SK-N-SH (cell line): Measurements from ENCODE around the gene ZNF776. TPM values are rescaled to one million over a fixed set of nuclear protein-coding genes. Genes with fewer than 3 reads are reported as not detected.

Experiments used
- CTCF ChIA-PET: fragments of 300-600, 350-600 bp; formaldehyde crosslinking; extraction: SDS; loops from one replicate; lab custom pipeline; 2021; lab: Yijun Ruan, JAX
- POLR2A ChIA-PET: fragments of 350-600 bp; sonication (Branson Sonifier 250); formaldehyde crosslinking; extraction: SDS; loops from one replicate; lab custom pipeline; 2020; ENCODE audit warnings: antibody characterized with exemption, inconsistent platforms; lab: Yijun Ruan, JAX
- DNase-seq: peaks from one replicate; pipeline ENCODE4 v3.0.0; 2012
- H2AFZ ChIP-seq: fragments of 200-600 bp; sonication (generic); 2 replicates; pipeline ENCODE4 v1.8.1; 2016; ENCODE audit warnings: antibody characterized with exemption, mild to moderate bottlenecking, low read depth
- H3F3A ChIP-seq: fragments of 200-600 bp; sonication (generic); replicated peaks from 2 replicates; pipeline ENCODE3; 2016; ENCODE audit warnings: antibody characterized with exemption, mild to moderate bottlenecking; ENCODE audit not compliant: insufficient read depth
- H3K27ac ChIP-seq, 2 experiments: fragments of 200-500 bp in 1 of 2; fragments of 200-600 bp in 1 of 2; sonication (Bioruptor generic) in 1 of 2; sonication (generic), shearing (Covaris generic) in 1 of 2; 2 replicates each; pipeline versions ENCODE4 v1.5.1 to v1.6.1; 2014 to 2016; ENCODE audit warnings: low read depth in 2 of 2, inconsistent platforms in 1 of 2, low read length in 1 of 2, mild to moderate bottlenecking in 1 of 2, mixed read lengths in 1 of 2
- H3K27me3 ChIP-seq: fragments of 200-600 bp; sonication (generic), shearing (Covaris generic); 2 replicates; pipeline ENCODE4 v1.6.1; 2016; ENCODE audit warnings: mixed run types; ENCODE audit not compliant: insufficient read depth
- H3K36me3 ChIP-seq, 2 experiments: fragments of 200-500 bp in 1 of 2; fragments of 200-600 bp in 1 of 2; sonication (Bioruptor generic) in 1 of 2; sonication (generic) in 1 of 2; replicated peaks in 1 of 2; 2 replicates each; pipeline versions ENCODE3 to v1.5.1; 2014 to 2016; ENCODE audit warnings: low read length in 1 of 2, mild to moderate bottlenecking in 1 of 2; ENCODE audit not compliant: insufficient read depth in 2 of 2, control insufficient read depth in 1 of 2
- H3K4me1 ChIP-seq, 2 experiments: fragments of 200-500 bp in 1 of 2; fragments of 200-600 bp in 1 of 2; sonication (Bioruptor generic) in 1 of 2; sonication (generic), shearing (Covaris generic) in 1 of 2; 2 replicates each; pipeline versions ENCODE4 v1.5.1 to v1.6.1; 2014 to 2016; ENCODE audit warnings: low read depth in 1 of 2, low read length in 1 of 2, mixed run types in 1 of 2; ENCODE audit not compliant: insufficient read depth in 2 of 2, control insufficient read depth in 1 of 2
- H3K4me2 ChIP-seq: fragments of 200-600 bp; sonication (generic), shearing (Covaris generic); 2 replicates; pipeline ENCODE4 v1.6.1; 2017; ENCODE audit warnings: mixed run types
- H3K4me3 ChIP-seq, 2 experiments: fragments of 200-500 bp in 1 of 2; fragments of 200-600 bp in 1 of 2; sonication (Bioruptor generic) in 1 of 2; sonication (generic), shearing (Covaris generic) in 1 of 2; 2 replicates each; pipeline versions ENCODE4 v1.5.1 to v1.8.1; 2014 to 2016; ENCODE audit warnings: low read depth in 2 of 2, inconsistent platforms in 1 of 2, low read length in 1 of 2, mild to moderate bottlenecking in 1 of 2, mixed read lengths in 1 of 2, moderate library complexity in 1 of 2
- H3K79me2 ChIP-seq: fragments of 200-600 bp; sonication (generic); 2 replicates; pipeline ENCODE4 v1.8.1; 2017; ENCODE audit warnings: mild to moderate bottlenecking; ENCODE audit not compliant: insufficient read depth
- H3K9ac ChIP-seq: fragments of 200-600 bp; sonication (generic); 2 replicates; pipeline ENCODE4 v1.6.1; 2017; ENCODE audit warnings: mixed run types
- H3K9me2 ChIP-seq: fragments of 200-600 bp; sonication (generic); 2 replicates; pipeline ENCODE4 v1.6.1; 2017; ENCODE audit warnings: mixed run types
- H3K9me3 ChIP-seq: fragments of 200-600 bp; sonication (generic); 2 replicates; pipeline ENCODE4 v1.6.1; 2017; ENCODE audit warnings: mixed run types, mild to moderate bottlenecking, moderate library complexity
- H4K20me1 ChIP-seq: fragments of 200-600 bp; sonication (generic); 2 replicates; pipeline ENCODE4 v1.6.1; 2017; ENCODE audit warnings: mild to moderate bottlenecking, mixed run types; ENCODE audit not compliant: insufficient read depth
- ELF1 ChIP-seq: IDR thresholded peaks from 2 replicates; pipeline ENCODE4 v1.4.0; 2012
- EP300 ChIP-seq, 2 experiments: IDR thresholded peaks; 2 replicates each; pipeline versions ENCODE4 v1.4.0 to v1.6.1; 2012; ENCODE audit warnings: borderline replicate concordance in 1 of 2, low read depth in 1 of 2, low read length in 1 of 2
- MAX ChIP-seq: IDR thresholded peaks from 2 replicates; pipeline ENCODE4 v1.4.0; 2012; ENCODE audit warnings: low read depth
- MEF2A ChIP-seq: IDR thresholded peaks from 2 replicates; pipeline ENCODE4 v1.4.0; 2012; ENCODE audit warnings: low read depth, borderline replicate concordance
- NFIC ChIP-seq: IDR thresholded peaks from 2 replicates; pipeline ENCODE4 v1.4.0; 2012; ENCODE audit warnings: borderline replicate concordance
- NRF1 ChIP-seq: IDR thresholded peaks from 2 replicates; pipeline ENCODE4 v1.6.1; 2012; ENCODE audit warnings: low read depth, mild to moderate bottlenecking, low read length
- POLR2AphosphoS5 ChIP-seq: IDR thresholded peaks from 2 replicates; pipeline ENCODE4 v1.6.1; 2012; ENCODE audit warnings: low read depth, low read length
- RCOR1 ChIP-seq: fragments of 150-350 bp; IDR thresholded peaks from 2 replicates; pipeline ENCODE4 v1.6.1; 2017; ENCODE audit warnings: antibody characterized with exemption, low read length
- RXRA ChIP-seq: IDR thresholded peaks from 2 replicates; pipeline ENCODE4 v1.4.0; 2012; ENCODE audit warnings: low read depth, mild to moderate bottlenecking, borderline replicate concordance
- TCF12 ChIP-seq: IDR thresholded peaks from 2 replicates; pipeline ENCODE4 v1.4.0; 2012
- WGBS: methylation state at CpG from one replicate; pipeline ENCODE4 v1.1.6; 2017; ENCODE audit warnings: low lambda C conversion rate; 5-methylcytosine and 5-hydroxymethylcytosine counted together
- polyA plus RNA-seq, 3 experiments: library from polyadenylated mRNA; depleted of rRNA; stranded (reverse); fragments of >200 nt; gene quantifications; 2 replicates each; pipeline ENCODE4 v1.2.3, GENCODE V29; 2012
- TF ChIP-seq, protein P1 (sequence below): fragments of 150-350 bp; IDR thresholded peaks from 2 replicates; pipeline ENCODE4 v1.6.1; 2016; ENCODE audit warnings: mild to moderate bottlenecking, low read depth, low read length

Gene ZNF776
- polyA plus RNA-seq, 1 of the 3 experiments (the other 2 are of a cell fraction): 7.5 TPM

DNA sequence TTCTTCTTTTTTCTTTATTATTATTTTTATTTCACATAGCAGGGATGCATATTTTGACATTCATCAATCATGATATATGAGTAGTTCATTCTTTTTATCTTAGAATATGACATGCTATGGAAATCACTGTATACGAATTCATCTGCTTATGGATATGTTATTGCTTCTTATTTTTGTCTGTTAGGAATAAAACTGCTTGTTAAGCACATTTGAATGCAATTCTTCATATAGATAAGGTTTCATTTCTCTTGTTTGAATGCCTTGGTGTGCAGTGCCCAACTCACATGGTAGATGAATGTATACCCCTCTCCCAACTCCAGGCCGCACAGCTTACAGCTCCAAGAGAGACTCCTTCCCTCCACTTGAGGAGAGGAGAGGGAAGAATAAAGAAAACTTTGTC, 11.3 kb downstream of the ZNF776 start:
- Histone ChIP-seq H3K9me2 (no peaks in the 10 kb centered on the region), H3K36me3 (peaks cover 64 to 65% of the 10 kb centered on the region in 2 experiments), H3K27ac (no peak overlapping the region), H3K4me2 (no peak overlapping the region), H2AFZ (no peak overlapping the region), H3K9me3 (0 out of 2 replicates have a peak, but pooled peaks cover 4% of the 10 kb centered on the region), H3K4me1 (no peaks in the 10 kb centered on the region), H4K20me1 (no peaks in the 10 kb centered on the region), H3K9ac (no peak overlapping the region), H3K27me3 (no peaks in the 10 kb centered on the region), H3K79me2 (0 out of 2 replicates have a peak, but pooled peaks cover 3% of the 10 kb centered on the region), H3F3A (no peaks in the 10 kb centered on the region), H3K4me3 (no peak overlapping the region)
- POLR2A ChIA-PET: no interaction called here
- CTCF ChIA-PET: no interaction called here
- TF ChIP-seq ELF1 (no peak), RXRA (no peak), NFIC (no peak), MAX (no peak), RCOR1 (no peak)
- TF ChIP-seq, protein P1, sequence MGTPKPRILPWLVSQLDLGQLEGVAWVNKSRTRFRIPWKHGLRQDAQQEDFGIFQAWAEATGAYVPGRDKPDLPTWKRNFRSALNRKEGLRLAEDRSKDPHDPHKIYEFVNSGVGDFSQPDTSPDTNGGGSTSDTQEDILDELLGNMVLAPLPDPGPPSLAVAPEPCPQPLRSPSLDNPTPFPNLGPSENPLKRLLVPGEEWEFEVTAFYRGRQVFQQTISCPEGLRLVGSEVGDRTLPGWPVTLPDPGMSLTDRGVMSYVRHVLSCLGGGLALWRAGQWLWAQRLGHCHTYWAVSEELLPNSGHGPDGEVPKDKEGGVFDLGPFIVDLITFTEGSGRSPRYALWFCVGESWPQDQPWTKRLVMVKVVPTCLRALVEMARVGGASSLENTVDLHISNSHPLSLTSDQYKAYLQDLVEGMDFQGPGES: no peak
- DNase-seq: no peak
- 89% methylated on average over 2 of the region's 2 CpGs for WGBS

DNA sequence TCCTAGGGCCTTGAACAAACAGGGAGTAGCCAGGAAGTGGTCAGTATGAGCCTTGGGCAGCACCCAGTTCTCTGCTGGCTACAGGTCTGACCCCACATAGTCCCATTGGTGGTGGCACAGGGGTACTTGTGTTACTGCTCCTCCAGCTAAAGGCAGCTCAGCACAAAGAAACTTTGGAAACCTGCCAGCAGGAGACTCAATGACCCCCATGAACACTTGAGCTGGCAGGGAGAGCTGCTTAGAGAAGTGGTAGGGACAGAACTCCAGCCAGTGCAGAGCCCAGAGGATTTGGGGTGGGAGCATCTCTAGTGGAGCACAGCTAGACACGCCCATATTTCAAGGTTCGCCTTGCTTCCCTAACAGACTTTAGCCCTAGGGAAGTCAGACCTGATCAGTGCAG, 12.5 kb downstream of the ZNF776 start:
- H3K4me2 ChIP-seq: no peak overlapping the region
- ChIA-PET CTCF (interaction anchor here (0.7 kb wide), 1 partner anchor 13 kb away, joined by 3 read pairs; the partner anchor contains the start of gene ZNF776), POLR2A (no interaction called here)
- no peaks in the 10 kb centered on the region for H3K9me2 ChIP-seq
- H3K27ac ChIP-seq: no peak overlapping the region
- H4K20me1 ChIP-seq: no peaks in the 10 kb centered on the region
- DNase-seq: no peak
- H2AFZ ChIP-seq: no peak overlapping the region
- H3K27me3 ChIP-seq: no peaks in the 10 kb centered on the region
- no peak for TF ChIP-seq TCF12
- TF ChIP-seq MEF2A: no peak
- TF ChIP-seq EP300 (IDR thresholded peaks at IDR 0.05; ENCODE audit: borderline replicate concordance in 1 of 2, low read depth in 1 of 2, low read length in 1 of 2): no peak
- no peak for TF ChIP-seq POLR2AphosphoS5
- TF ChIP-seq NRF1: no peak
- 0 out of 2 replicates have a peak, but pooled peaks cover 3% of the 10 kb centered on the region for H3K79me2 ChIP-seq
- no peak overlapping the region for H3K9ac ChIP-seq
- H3F3A ChIP-seq: no peaks in the 10 kb centered on the region
- no peak overlapping the region for H3K4me3 ChIP-seq
- peaks cover 55 to 57% of the 10 kb centered on the region in 2 experiments for H3K36me3 ChIP-seq
- no peaks in the 10 kb centered on the region for H3K4me1 ChIP-seq
- WGBS: no CpG with 5 or more reads among the region's 2 CpGs
- H3K9me3 ChIP-seq: no peaks in the 10 kb centered on the region
